ENCODE data around the gene C15orf39.
"Not testable (repeated sequence)": the region's sequence is repeated elsewhere in the genome, so short reads cannot be mapped to it uniquely, and the experiment has no call there.

The C15orf39 gene

GRCh38 chr15:75213212-75213767 lies 11.6 kb downstream of the C15orf39 start:
- DNase-seq: no peak

GRCh38 chr15:75213768-75214221 lies 12.1 kb downstream of the C15orf39 start:
- DNase-seq: no peak

- DNase-seq: no peak
Measured at GRCh38 chr15:75214293-75215096, 12.8 kb downstream of the C15orf39 start.

- DNase-seq: no peak
Measured at GRCh38 chr15:75215107-75216004, 13.7 kb downstream of the C15orf39 start.

- no peak for DNase-seq
Measured at GRCh38 chr15:75217012-75217411, 15.3 kb downstream of the C15orf39 start.

- DNase-seq: not testable (repeated sequence)
Measured at GRCh38 chr15:75217574-75217973, 15.9 kb downstream of the C15orf39 start.

- not testable (repeated sequence) for DNase-seq
Measured at GRCh38 chr15:75219507-75219929, 17.8 kb downstream of the C15orf39 start.

- DNase-seq: no peak
Measured at GRCh38 chr15:75223688-75224087, 22.0 kb downstream of the C15orf39 start.

GRCh38 chr15:75224281-75224680 lies 22.6 kb downstream of the C15orf39 start:
- no peak for DNase-seq

GRCh38 chr15:75225102-75225836 lies 23.6 kb downstream of the C15orf39 start:
- DNase-seq: not testable (repeated sequence)

- no peak for DNase-seq
Measured at GRCh38 chr15:75225951-75226732, 24.5 kb downstream of the C15orf39 start.

GRCh38 chr15:75227112-75227511 lies 25.4 kb downstream of the C15orf39 start:
- DNase-seq: not testable (repeated sequence)

GRCh38 chr15:75227663-75228280 lies 26.1 kb downstream of the C15orf39 start:
- DNase-seq: no peak

- DNase-seq: no peak
Measured at GRCh38 chr15:75228787-75229186, 27.1 kb downstream of the C15orf39 start.

- no peak for DNase-seq
Measured at GRCh38 chr15:75229191-75230015, 27.7 kb downstream of the C15orf39 start.

GRCh38 chr15:75230016-75230343 lies 28.3 kb downstream of the C15orf39 start:
- no peak for DNase-seq

- DNase-seq: no peak
Measured at GRCh38 chr15:75230551-75231371, 29.1 kb downstream of the C15orf39 start.

- DNase-seq: no peak
Measured at GRCh38 chr15:75231836-75232235, 30.2 kb downstream of the C15orf39 start.

GRCh38 chr15:75232252-75232813 lies 30.7 kb downstream of the C15orf39 start:
- DNase-seq: no peak

Data from EL (cell line).